Epithelial cell of umbilical artery (primary cell): ENCODE data around the gene ZNF319. TPM values are rescaled to one million over a fixed set of nuclear protein-coding genes. Genes with fewer than 3 reads are reported as not detected.

Source experiments
- total RNA-seq: library from RNA; depleted of rRNA; stranded (reverse); fragments of >200 nt; gene quantifications from 2 replicates; pipeline ENCODE4 v1.2.3, GENCODE V29; 2014

The ZNF319 gene
- total RNA-seq: 1.3 and 1.7 TPM in 2 replicates

DNA sequence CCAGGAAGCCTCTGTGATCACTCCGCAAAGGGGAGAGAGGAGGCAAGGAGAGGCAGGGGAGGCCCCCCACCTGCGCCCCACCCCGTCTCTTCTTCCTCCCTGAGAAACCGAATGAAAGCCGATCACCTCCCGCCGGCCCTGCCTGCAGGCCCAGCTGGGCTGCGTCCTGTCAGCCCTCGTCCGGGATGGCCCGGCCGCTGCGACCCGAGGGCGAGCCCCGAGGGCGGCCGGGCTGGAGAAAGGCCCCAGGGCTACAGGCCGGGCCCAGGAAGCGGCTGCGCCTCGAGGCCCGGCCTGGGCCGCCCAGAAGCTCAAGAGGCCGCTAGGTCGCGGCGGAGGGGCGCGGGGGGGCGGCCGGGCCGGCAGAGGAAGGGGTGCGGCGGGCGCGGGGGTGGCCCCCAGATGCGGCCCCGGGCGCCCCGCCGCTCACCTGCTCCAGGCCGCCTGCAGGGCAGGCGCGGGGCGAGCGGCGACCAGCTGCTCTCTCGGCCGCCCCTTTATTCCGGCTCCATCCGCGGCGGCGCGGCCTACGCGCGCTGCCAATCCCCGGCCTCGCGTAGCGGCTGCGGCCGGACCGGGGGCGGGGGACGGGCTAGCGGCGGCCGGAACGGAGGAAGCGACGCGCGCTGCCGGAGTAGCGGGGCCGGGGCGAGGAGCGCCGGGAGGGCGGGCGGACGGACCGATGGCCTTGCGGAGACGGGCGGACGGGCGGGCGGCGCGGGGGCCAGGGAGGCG lies at the start of gene ZNF319:
TSS of gene ZNF319 (minus strand) at position 702 of the 735 bp plus-strand sequence. CDS start 2,407 bp downstream, outside the sequence.

GRCh38 chr16:58025351-58026138 lies 25.1 kb upstream of the ZNF319 start, which contains the start of gene MMP15:
TSS of gene MMP15 (plus strand) at chr16:58025754. CDS start at chr16:58026351, 597 bp downstream.

DNA sequence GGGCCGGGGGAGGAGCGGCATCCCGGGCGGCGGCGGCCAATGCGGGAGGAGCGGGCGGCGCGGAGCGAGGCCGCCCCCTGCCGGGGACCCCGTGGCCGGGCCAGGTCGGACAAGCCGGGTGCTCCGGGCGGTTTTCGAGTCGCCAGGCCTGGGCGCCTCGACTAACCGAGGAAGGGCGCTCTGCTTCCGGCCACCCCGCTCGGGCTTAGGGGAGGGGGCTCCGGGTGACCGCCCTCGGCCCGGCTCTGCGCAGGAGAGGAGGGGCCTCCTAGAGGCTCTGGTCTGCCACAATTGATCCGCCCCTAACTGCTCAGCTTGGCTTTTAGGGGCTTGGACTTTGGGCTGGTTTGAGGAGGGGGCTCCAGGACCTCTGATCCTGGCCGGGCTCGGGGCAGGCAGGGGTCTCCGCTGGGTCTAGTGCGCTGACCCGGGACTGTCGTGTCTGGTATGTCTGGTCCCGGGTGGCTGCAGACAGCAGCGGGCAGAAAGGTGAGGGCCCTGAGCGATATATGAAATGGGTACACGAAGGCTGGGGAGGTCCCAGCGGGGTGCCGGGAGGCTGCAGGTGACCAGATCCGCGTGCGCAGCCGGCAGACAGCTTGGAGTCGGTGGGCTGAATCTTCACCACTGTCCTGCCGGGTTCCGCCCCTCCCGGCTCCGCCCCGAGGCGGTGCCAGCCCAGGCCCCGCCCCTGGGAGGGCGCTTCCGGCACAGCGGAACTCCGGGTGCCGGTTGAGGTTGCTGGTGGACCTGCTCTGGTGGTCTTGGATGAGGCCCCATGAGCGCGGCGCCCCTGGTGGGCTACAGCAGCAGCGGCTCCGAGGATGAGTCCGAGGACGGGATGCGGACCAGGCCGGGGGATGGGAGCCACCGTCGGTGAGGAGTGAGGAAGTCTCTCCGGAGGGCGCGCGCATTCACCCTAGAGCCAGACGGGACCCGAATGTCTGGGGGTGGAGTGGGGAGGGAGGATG lies 519 bp upstream of the ZNF319 start, which contains the start of gene USB1:
TSS of gene USB1 (plus strand) at position 702 of the 971 bp plus-strand sequence. CDS start at position 779, 77 bp downstream.

GRCh38 chr16:57970970-57971369 lies 29.5 kb downstream of the ZNF319 start, which contains the start of gene CNGB1:
TSS of gene CNGB1 (minus strand) at chr16:57971128. CDS start at chr16:57967286, 3,842 bp downstream.

Other genes starting within 250 kb of the ZNF319 start
- gene KIFC3, start 198.2 kb downstream of the ZNF319 start, total RNA-seq: 43.5 and 45.8 TPM in 2 replicates
- gene CNGB1, start 29.5 kb downstream of the ZNF319 start, total RNA-seq: not detected in 2 replicates
- 41.6 and 69.3 TPM in 2 replicates for gene USB1, start 735 bp upstream of the ZNF319 start, total RNA-seq
- gene MMP15, start 25.1 kb upstream of the ZNF319 start, total RNA-seq: 4.4 and 4.9 TPM in 2 replicates
- gene CFAP20, start 128.7 kb upstream of the ZNF319 start, total RNA-seq: 45.8 and 67.0 TPM in 2 replicates
- gene CSNK2A2, start 197.4 kb upstream of the ZNF319 start, total RNA-seq: 29.8 and 33.1 TPM in 2 replicates